ENCODE data around the gene METTL21C.

METTL21C gene

GRCh38 chr13:102642475-102642874 lies 52.4 kb downstream of the METTL21C start:
- no peak overlapping the region for H3K4me3 ChIP-seq (replicated peaks; ENCODE audit: low read depth, low read length)
- TF ChIP-seq CTCF (IDR thresholded peaks at IDR 0.05; ENCODE audit: low read depth, low read length, missing control alignments) = no peak
- no peak for DNase-seq (ENCODE audit: extremely low read depth, low read depth)

- no peak overlapping the region for H3K4me3 ChIP-seq (replicated peaks; ENCODE audit: low read depth, low read length)
- no peak for TF ChIP-seq CTCF (IDR thresholded peaks at IDR 0.05; ENCODE audit: low read depth, low read length, missing control alignments)
- no peak for DNase-seq (ENCODE audit: extremely low read depth, low read depth)
Observed at GRCh38 chr13:102642029-102642428, 52.8 kb downstream of the METTL21C start.

- TF ChIP-seq CTCF (IDR thresholded peaks at IDR 0.05; ENCODE audit: low read depth, low read length, missing control alignments) = no peak
- H3K4me3 ChIP-seq (replicated peaks; ENCODE audit: low read depth, low read length) = no peak overlapping the region
- DNase-seq (ENCODE audit: extremely low read depth, low read depth) = no peak
Observed at GRCh38 chr13:102638741-102639140, 56.1 kb downstream of the METTL21C start.

Measured in HFF-Myc (cell line).